SK-N-SH (cell line): ENCODE data around the gene NLGN1. TPM values are rescaled to one million over a fixed set of nuclear protein-coding genes. Genes with fewer than 3 reads are reported as not detected.
"Not testable (repeated sequence)": the region's sequence is repeated elsewhere in the genome, so short reads cannot be mapped to it uniquely, and the experiment has no call there.

ENCODE experiments used
- CTCF ChIA-PET: fragments of 300-600, 350-600 bp; formaldehyde crosslinking; extraction: SDS; loops from one replicate; lab custom pipeline; 2021; lab: Yijun Ruan, JAX
- POLR2A ChIA-PET: fragments of 350-600 bp; sonication (Branson Sonifier 250); formaldehyde crosslinking; extraction: SDS; loops from one replicate; lab custom pipeline; 2020; ENCODE audit warnings: antibody characterized with exemption, inconsistent platforms; lab: Yijun Ruan, JAX
- DNase-seq: peaks from one replicate; pipeline ENCODE4 v3.0.0; 2012
- H2AFZ ChIP-seq: fragments of 200-600 bp; sonication (generic); 2 replicates; pipeline ENCODE4 v1.8.1; 2016; ENCODE audit warnings: antibody characterized with exemption, mild to moderate bottlenecking, low read depth
- H3F3A ChIP-seq: fragments of 200-600 bp; sonication (generic); replicated peaks from 2 replicates; pipeline ENCODE3; 2016; ENCODE audit warnings: antibody characterized with exemption, mild to moderate bottlenecking; ENCODE audit not compliant: insufficient read depth
- H3K27ac ChIP-seq, 2 experiments: fragments of 200-500 bp in 1 of 2; fragments of 200-600 bp in 1 of 2; sonication (Bioruptor generic) in 1 of 2; sonication (generic), shearing (Covaris generic) in 1 of 2; 2 replicates each; pipeline versions ENCODE4 v1.5.1 to v1.6.1; 2014 to 2016; ENCODE audit warnings: low read depth in 2 of 2, inconsistent platforms in 1 of 2, low read length in 1 of 2, mild to moderate bottlenecking in 1 of 2, mixed read lengths in 1 of 2
- H3K27me3 ChIP-seq: fragments of 200-600 bp; sonication (generic), shearing (Covaris generic); 2 replicates; pipeline ENCODE4 v1.6.1; 2016; ENCODE audit warnings: mixed run types; ENCODE audit not compliant: insufficient read depth
- H3K36me3 ChIP-seq, 2 experiments: fragments of 200-500 bp in 1 of 2; fragments of 200-600 bp in 1 of 2; sonication (Bioruptor generic) in 1 of 2; sonication (generic) in 1 of 2; replicated peaks in 1 of 2; 2 replicates each; pipeline versions ENCODE3 to v1.5.1; 2014 to 2016; ENCODE audit warnings: low read length in 1 of 2, mild to moderate bottlenecking in 1 of 2; ENCODE audit not compliant: insufficient read depth in 2 of 2, control insufficient read depth in 1 of 2
- H3K4me1 ChIP-seq, 2 experiments: fragments of 200-500 bp in 1 of 2; fragments of 200-600 bp in 1 of 2; sonication (Bioruptor generic) in 1 of 2; sonication (generic), shearing (Covaris generic) in 1 of 2; 2 replicates each; pipeline versions ENCODE4 v1.5.1 to v1.6.1; 2014 to 2016; ENCODE audit warnings: low read depth in 1 of 2, low read length in 1 of 2, mixed run types in 1 of 2; ENCODE audit not compliant: insufficient read depth in 2 of 2, control insufficient read depth in 1 of 2
- H3K4me2 ChIP-seq: fragments of 200-600 bp; sonication (generic), shearing (Covaris generic); 2 replicates; pipeline ENCODE4 v1.6.1; 2017; ENCODE audit warnings: mixed run types
- H3K4me3 ChIP-seq, 2 experiments: fragments of 200-500 bp in 1 of 2; fragments of 200-600 bp in 1 of 2; sonication (Bioruptor generic) in 1 of 2; sonication (generic), shearing (Covaris generic) in 1 of 2; 2 replicates each; pipeline versions ENCODE4 v1.5.1 to v1.8.1; 2014 to 2016; ENCODE audit warnings: low read depth in 2 of 2, inconsistent platforms in 1 of 2, low read length in 1 of 2, mild to moderate bottlenecking in 1 of 2, mixed read lengths in 1 of 2, moderate library complexity in 1 of 2
- H3K79me2 ChIP-seq: fragments of 200-600 bp; sonication (generic); 2 replicates; pipeline ENCODE4 v1.8.1; 2017; ENCODE audit warnings: mild to moderate bottlenecking; ENCODE audit not compliant: insufficient read depth
- H3K9ac ChIP-seq: fragments of 200-600 bp; sonication (generic); 2 replicates; pipeline ENCODE4 v1.6.1; 2017; ENCODE audit warnings: mixed run types
- H3K9me2 ChIP-seq: fragments of 200-600 bp; sonication (generic); 2 replicates; pipeline ENCODE4 v1.6.1; 2017; ENCODE audit warnings: mixed run types
- H3K9me3 ChIP-seq: fragments of 200-600 bp; sonication (generic); 2 replicates; pipeline ENCODE4 v1.6.1; 2017; ENCODE audit warnings: mixed run types, mild to moderate bottlenecking, moderate library complexity
- H4K20me1 ChIP-seq: fragments of 200-600 bp; sonication (generic); 2 replicates; pipeline ENCODE4 v1.6.1; 2017; ENCODE audit warnings: mild to moderate bottlenecking, mixed run types; ENCODE audit not compliant: insufficient read depth
- EP300 ChIP-seq, 2 experiments: IDR thresholded peaks; 2 replicates each; pipeline versions ENCODE4 v1.4.0 to v1.6.1; 2012; ENCODE audit warnings: borderline replicate concordance in 1 of 2, low read depth in 1 of 2, low read length in 1 of 2
- EZH2phosphoT487 ChIP-seq: fragments of 200-600 bp; sonication (generic); IDR thresholded peaks from 2 replicates; pipeline ENCODE4 v1.6.1; 2017; ENCODE audit warnings: low read depth, mixed run types, mild to moderate bottlenecking, antibody characterized with exemption, moderate library complexity, borderline replicate concordance
- FOXJ3 ChIP-seq: sonication (generic); formaldehyde crosslinking; IDR thresholded peaks from 2 replicates; pipeline ENCODE4 v1.5.1; 2020; ENCODE audit warnings: mild to moderate bottlenecking, missing genetic modification reagents
- GABPA ChIP-seq: IDR thresholded peaks from 2 replicates; pipeline ENCODE4 v1.4.0; 2012; ENCODE audit warnings: low read depth, mild to moderate bottlenecking
- GATA2 ChIP-seq: sonication (generic); formaldehyde crosslinking; IDR thresholded peaks from 2 replicates; pipeline ENCODE4 v1.5.0; 2020; ENCODE audit warnings: mild to moderate bottlenecking, missing genetic modification reagents
- JUND ChIP-seq: IDR thresholded peaks from 2 replicates; pipeline ENCODE4 v1.4.0; 2012
- MXI1 ChIP-seq: IDR thresholded peaks from 2 replicates; pipeline ENCODE4 v1.6.1; 2012; ENCODE audit warnings: mild to moderate bottlenecking, low read depth, low read length, improper control_type of control experiment
- NFIC ChIP-seq: IDR thresholded peaks from 2 replicates; pipeline ENCODE4 v1.4.0; 2012; ENCODE audit warnings: borderline replicate concordance
- POLR2AphosphoS5 ChIP-seq: IDR thresholded peaks from 2 replicates; pipeline ENCODE4 v1.6.1; 2012; ENCODE audit warnings: low read depth, low read length
- RAD21 ChIP-seq: IDR thresholded peaks from 2 replicates; pipeline ENCODE4 v1.6.1; 2012; ENCODE audit warnings: mild to moderate bottlenecking, low read length
- RFX5 ChIP-seq: IDR thresholded peaks from 2 replicates; pipeline ENCODE4 v1.6.1; 2012; ENCODE audit warnings: mild to moderate bottlenecking, improper control_type of control experiment, low read length
- TAF1 ChIP-seq: IDR thresholded peaks from 2 replicates; pipeline ENCODE4 v1.6.1; 2012; ENCODE audit warnings: low read depth, mild to moderate bottlenecking, low read length, moderate library complexity, borderline replicate concordance
- TCF12 ChIP-seq: IDR thresholded peaks from 2 replicates; pipeline ENCODE4 v1.4.0; 2012
- TEAD4 ChIP-seq: IDR thresholded peaks from 2 replicates; pipeline ENCODE4 v1.4.0; 2012; ENCODE audit warnings: mild to moderate bottlenecking, borderline replicate concordance; ENCODE audit not compliant: insufficient read depth
- YY1 ChIP-seq: IDR thresholded peaks from 2 replicates; pipeline ENCODE4 v1.4.0; 2012; ENCODE audit warnings: low read depth, mild to moderate bottlenecking
- WGBS: methylation state at CpG from one replicate; pipeline ENCODE4 v1.1.6; 2017; ENCODE audit warnings: low lambda C conversion rate; 5-methylcytosine and 5-hydroxymethylcytosine counted together
- polyA plus RNA-seq, 3 experiments: library from polyadenylated mRNA; depleted of rRNA; stranded (reverse); fragments of >200 nt; gene quantifications; 2 replicates each; pipeline ENCODE4 v1.2.3, GENCODE V29; 2012
- TF ChIP-seq, protein P1 (sequence below): IDR thresholded peaks from 2 replicates; pipeline ENCODE4 v1.4.0; 2012; ENCODE audit warnings: low read depth, borderline replicate concordance
- TF ChIP-seq, protein P2 (sequence below): fragments of 150-350 bp; IDR thresholded peaks from 2 replicates; pipeline ENCODE4 v1.6.1; 2017; ENCODE audit warnings: antibody characterized with exemption, low read length, low read depth, borderline replicate concordance
- TF ChIP-seq, protein P3 (sequence below): IDR thresholded peaks from 2 replicates; pipeline ENCODE4; 2012
- TF ChIP-seq, protein P4 (sequence below): fragments of 150-350 bp; IDR thresholded peaks from 2 replicates; pipeline ENCODE4 v1.6.1; 2016; ENCODE audit warnings: mild to moderate bottlenecking, low read depth, low read length

The NLGN1 gene
- polyA plus RNA-seq, 1 of the 3 experiments (the other 2 are of a cell fraction), result 1.5 TPM

DNA sequence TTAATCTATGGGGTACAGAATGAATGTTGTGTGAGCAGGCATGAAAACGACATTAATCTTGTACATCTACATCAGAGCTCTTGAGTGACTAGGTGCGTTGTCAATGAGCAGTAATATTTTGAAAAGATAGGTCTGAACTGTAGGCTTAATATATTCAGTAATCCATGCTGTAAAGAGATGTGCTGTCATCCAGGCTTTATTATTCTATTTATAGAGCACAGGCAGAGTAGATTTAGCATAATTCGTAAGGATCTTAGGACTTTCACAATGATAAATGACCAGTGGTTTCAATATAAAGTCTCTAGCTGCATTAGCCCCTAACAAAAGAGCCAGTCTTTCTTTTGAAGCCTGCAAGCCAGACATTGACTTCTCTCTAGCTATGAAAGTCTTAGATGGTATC is 43.0 kb downstream of the NLGN1 start (continued):
- TF ChIP-seq, protein P1, sequence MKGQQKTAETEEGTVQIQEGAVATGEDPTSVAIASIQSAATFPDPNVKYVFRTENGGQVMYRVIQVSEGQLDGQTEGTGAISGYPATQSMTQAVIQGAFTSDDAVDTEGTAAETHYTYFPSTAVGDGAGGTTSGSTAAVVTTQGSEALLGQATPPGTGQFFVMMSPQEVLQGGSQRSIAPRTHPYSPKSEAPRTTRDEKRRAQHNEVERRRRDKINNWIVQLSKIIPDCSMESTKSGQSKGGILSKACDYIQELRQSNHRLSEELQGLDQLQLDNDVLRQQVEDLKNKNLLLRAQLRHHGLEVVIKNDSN, result no peak
- TF ChIP-seq FOXJ3 (no peak), RFX5 (no peak), MXI1 (no peak), TCF12 (no peak), NFIC (no peak)
- TF ChIP-seq, protein P2, sequence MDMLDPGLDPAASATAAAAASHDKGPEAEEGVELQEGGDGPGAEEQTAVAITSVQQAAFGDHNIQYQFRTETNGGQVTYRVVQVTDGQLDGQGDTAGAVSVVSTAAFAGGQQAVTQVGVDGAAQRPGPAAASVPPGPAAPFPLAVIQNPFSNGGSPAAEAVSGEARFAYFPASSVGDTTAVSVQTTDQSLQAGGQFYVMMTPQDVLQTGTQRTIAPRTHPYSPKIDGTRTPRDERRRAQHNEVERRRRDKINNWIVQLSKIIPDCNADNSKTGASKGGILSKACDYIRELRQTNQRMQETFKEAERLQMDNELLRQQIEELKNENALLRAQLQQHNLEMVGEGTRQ, result no peak

DNA sequence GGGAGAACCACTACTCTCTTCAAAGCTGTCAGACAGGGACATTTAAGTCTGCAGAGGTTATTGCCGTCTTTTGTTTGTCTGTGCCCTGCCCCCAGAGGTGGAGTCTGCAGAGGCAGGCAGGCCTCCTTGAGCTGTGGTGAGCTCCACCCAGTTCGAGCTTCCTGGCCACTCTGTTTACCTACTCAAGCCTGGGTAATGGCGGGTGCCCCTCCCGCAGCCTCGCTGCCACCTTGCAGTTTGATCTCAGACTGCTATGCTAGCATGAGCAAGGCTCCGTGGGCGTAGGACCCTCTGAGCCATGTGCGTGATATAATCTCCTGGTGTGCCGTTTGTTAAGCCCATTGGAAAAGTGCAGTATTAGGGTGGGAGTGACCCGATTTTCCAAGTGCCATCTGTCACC is 54.0 kb downstream of the NLGN1 start:
- H3K9me2 ChIP-seq, H3K27ac ChIP-seq, H3K27me3 ChIP-seq, H2AFZ ChIP-seq, H4K20me1 ChIP-seq, H3K36me3 ChIP-seq, H3K9me3 ChIP-seq, CTCF ChIA-PET, H3K4me3 ChIP-seq, DNase-seq, H3F3A ChIP-seq, H3K9ac ChIP-seq, H3K79me2 ChIP-seq, H3K4me1 ChIP-seq, H3K4me2 ChIP-seq, POLR2A ChIA-PET: not testable (repeated sequence)
- 43% methylated on average over 5 of the region's 10 CpGs for WGBS

DNA sequence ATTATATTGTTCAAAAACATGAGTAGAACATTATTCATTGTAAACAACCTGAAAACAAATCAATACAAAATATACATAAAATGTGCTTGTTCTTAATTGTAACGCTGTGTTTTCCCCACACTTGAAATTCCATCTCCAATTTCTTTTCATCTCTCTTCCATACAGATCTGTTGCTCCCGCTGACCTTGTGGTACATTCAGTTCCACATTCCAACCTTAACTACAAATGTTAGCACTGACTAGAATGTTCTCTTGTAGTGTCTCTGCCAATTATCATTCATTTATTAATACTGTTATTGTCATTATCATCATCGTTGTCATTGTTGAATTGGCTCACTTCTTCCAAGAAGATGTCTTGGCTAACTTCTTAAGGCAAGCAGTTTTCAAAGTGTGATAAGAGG is 65.7 kb downstream of the NLGN1 start:
- H3K79me2 ChIP-seq, result no peaks in the 10 kb centered on the region
- TF ChIP-seq TAF1 (no peak), GATA2 (CRISPR knock-in tag) (no peak), TCF12 (no peak), EZH2phosphoT487 (no peak), RAD21 (no peak), EP300 (IDR thresholded peaks at IDR 0.05; ENCODE audit: borderline replicate concordance in 1 of 2, low read depth in 1 of 2, low read length in 1 of 2) (no peak), FOXJ3 (no peak), TEAD4 (no peak), GABPA (no peak), POLR2AphosphoS5 (no peak), JUND (no peak), YY1 (no peak)
- TF ChIP-seq, protein P3, sequence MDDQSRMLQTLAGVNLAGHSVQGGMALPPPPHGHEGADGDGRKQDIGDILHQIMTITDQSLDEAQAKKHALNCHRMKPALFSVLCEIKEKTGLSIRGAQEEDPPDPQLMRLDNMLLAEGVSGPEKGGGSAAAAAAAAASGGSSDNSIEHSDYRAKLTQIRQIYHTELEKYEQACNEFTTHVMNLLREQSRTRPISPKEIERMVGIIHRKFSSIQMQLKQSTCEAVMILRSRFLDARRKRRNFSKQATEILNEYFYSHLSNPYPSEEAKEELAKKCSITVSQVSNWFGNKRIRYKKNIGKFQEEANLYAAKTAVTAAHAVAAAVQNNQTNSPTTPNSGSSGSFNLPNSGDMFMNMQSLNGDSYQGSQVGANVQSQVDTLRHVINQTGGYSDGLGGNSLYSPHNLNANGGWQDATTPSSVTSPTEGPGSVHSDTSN, result no peak
- TF ChIP-seq, protein P2, result no peak
- TF ChIP-seq, protein P4, sequence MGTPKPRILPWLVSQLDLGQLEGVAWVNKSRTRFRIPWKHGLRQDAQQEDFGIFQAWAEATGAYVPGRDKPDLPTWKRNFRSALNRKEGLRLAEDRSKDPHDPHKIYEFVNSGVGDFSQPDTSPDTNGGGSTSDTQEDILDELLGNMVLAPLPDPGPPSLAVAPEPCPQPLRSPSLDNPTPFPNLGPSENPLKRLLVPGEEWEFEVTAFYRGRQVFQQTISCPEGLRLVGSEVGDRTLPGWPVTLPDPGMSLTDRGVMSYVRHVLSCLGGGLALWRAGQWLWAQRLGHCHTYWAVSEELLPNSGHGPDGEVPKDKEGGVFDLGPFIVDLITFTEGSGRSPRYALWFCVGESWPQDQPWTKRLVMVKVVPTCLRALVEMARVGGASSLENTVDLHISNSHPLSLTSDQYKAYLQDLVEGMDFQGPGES, result no peak
- TF ChIP-seq, all 33 proteins: peak for 0
- ChIA-PET CTCF (interaction anchor here (1.1 kb wide), 1 partner anchor 23 kb away, joined by 3 read pairs; no protein-coding TSS in a partner anchor), POLR2A (no interaction called here)
- 69% methylated on average over 3 of the region's 3 CpGs for WGBS
- no peaks in the 10 kb centered on the region for H3K9me2 ChIP-seq
- no peaks in the 10 kb centered on the region for H3K9me3 ChIP-seq
- no peaks in the 10 kb centered on the region for H4K20me1 ChIP-seq
- no peaks in the 10 kb centered on the region for H3K27me3 ChIP-seq
- H3F3A ChIP-seq, result no peaks in the 10 kb centered on the region
- no peaks in the 10 kb centered on the region for H3K36me3 ChIP-seq
- no peaks in the 10 kb centered on the region for H3K4me1 ChIP-seq
- H3K4me3 ChIP-seq, result no peak overlapping the region
- H3K9ac ChIP-seq, result no peak overlapping the region
- no peak overlapping the region for H3K27ac ChIP-seq
- no peak for DNase-seq
- H3K4me2 ChIP-seq, result no peak overlapping the region
- H2AFZ ChIP-seq, result no peak overlapping the region
